K562 (cell line): ENCODE data around the gene LYVE1. TPM values are rescaled to one million over a fixed set of nuclear protein-coding genes. Genes with fewer than 3 reads are reported as not detected.

Source experiments
- REST ChIP-seq, 2 experiments: fragments of 450-650 bp; formaldehyde crosslinking in 1 of 2; IDR thresholded peaks; 2 replicates each; pipeline versions ENCODE4 v1.4.0 to v1.6.1; 2014 to 2020; ENCODE audit warnings: mild to moderate bottlenecking in 2 of 2, borderline replicate concordance in 1 of 2, low read depth in 1 of 2
- polyA plus RNA-seq, 8 experiments: library from polyadenylated mRNA; depleted of rRNA in 4 of 8; stranded (reverse) in 5 of 8; unstranded in 3 of 8; fragments of >200 nt; fragmentation: Nextera tagmentation in 2 of 8; fragmentation: Illumina TruSeq in 1 of 8; extraction: Ambion mirVana in 2 of 8; extraction: Trizol in 1 of 8; gene quantifications; 2 replicates each; pipeline versions ENCODE4 v1.2.1 to v1.2.3, GENCODE V29; 2011 to 2014; ENCODE audit warnings: inconsistent platforms in 1 of 8, missing spikeins in 1 of 8
- total RNA-seq, 7 experiments: library from RNA; depleted of rRNA in 6 of 7; stranded (reverse); fragments of >200 nt in 6 of 7; fragmentation: Illumina TruSeq in 2 of 7; extraction: Trizol in 2 of 7; gene quantifications; 2 replicates each; pipeline versions ENCODE4 v1.2.1 to v1.2.3, GENCODE V29; 2011 to 2021; ENCODE audit warnings: low replicate concordance in 1 of 7

LYVE1 gene
- total and polyA plus RNA-seq, 9 of the 15 experiments (the other 6 are each of a cell fraction or from before 2014, with no cell fraction given), result 0.06 to 1.1 (median 0.14) TPM; not detected in 1

- TF ChIP-seq REST (IDR thresholded peaks at IDR 0.05; ENCODE audit: borderline replicate concordance) (peak; percentile 75), REST (CRISPR knock-in tag; IDR thresholded peaks at IDR 0.05; ENCODE audit: low read depth) (no peak)
Observed at GRCh38 chr11:10564696-10565318, 3.7 kb downstream of the LYVE1 start (continued).
